Left ventricle myocardium superior (tissue), 1 donor: ENCODE measurements around the gene DOCK1. TPM values are rescaled to one million over a fixed set of nuclear protein-coding genes. Genes with fewer than 3 reads are reported as not detected.

Experiments used
- ATAC-seq: fragments of 200-7000 bp; cut with Tn5 transposase; one replicate; pipeline ENCODE4 v1.9.1; 2020; ENCODE audit warnings: mild to moderate bottlenecking, moderate library complexity
- DNase-seq: peaks from one replicate; pipeline ENCODE4 v3.0.0-alpha.2; 2020
- intact Hi-C: fragments of 100-400 bp; cut with micrococcal nuclease; formaldehyde crosslinking; loops from one replicate; pipeline ENCODE4 v1.11.0; 2022
- total RNA-seq: library from RNA; stranded (reverse); fragmentation: NEBNext Ultra II Directional; extraction: Animal tissue kit (Norgen Biotek cat#: 25700); gene quantifications from one replicate; pipeline ENCODE4 v1.2.1, GENCODE V29; 2021
- donor health status: DM: no; HTN: yes; CAD: no; lungs with severe emphysema.

The DOCK1 gene
- total RNA-seq, 1 donor from 2014 or later = 16.3 TPM

DNA sequence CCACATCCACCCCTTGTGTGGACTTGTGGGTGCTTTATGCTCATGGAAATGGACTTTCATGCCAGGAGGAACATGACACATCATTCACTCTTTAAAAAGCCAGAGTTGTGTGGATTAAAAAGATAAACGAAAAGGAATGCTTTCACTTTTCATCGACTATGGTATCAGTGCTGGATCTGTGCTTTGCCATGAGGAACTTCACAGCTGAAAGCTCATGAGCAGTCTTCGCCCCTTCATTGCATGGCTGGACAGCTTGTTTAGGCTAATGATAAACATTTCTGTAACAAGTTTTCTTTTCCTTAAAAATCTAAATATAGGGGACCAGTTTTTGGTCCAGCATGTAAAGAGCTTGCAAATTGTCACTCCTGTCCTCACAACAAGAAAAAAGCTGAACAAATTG, 470.2 kb downstream of the DOCK1 start:
- DNase-seq = no peak
- no peak for ATAC-seq
- intact Hi-C loops = no loop called here

GRCh38 chr10:127376071-127376470, 470.8 kb downstream of the DOCK1 start:
- intact Hi-C loops = no loop called here
- ATAC-seq = no peak
- no peak for DNase-seq

- DNase-seq (no peak), ATAC-seq (no peak)
- intact Hi-C loops = no loop called here
Measured at GRCh38 chr10:127378628-127379027, 473.4 kb downstream of the DOCK1 start.

GRCh38 chr10:127384532-127384931, 479.3 kb downstream of the DOCK1 start:
- intact Hi-C loops = no loop called here
- DNase-seq = no peak
- no peak for ATAC-seq

- intact Hi-C loops = no loop called here
- ATAC-seq (no peak), DNase-seq (no peak)
Measured at GRCh38 chr10:127385066-127385465, 479.8 kb downstream of the DOCK1 start.

GRCh38 chr10:127386606-127387327, 481.5 kb downstream of the DOCK1 start:
- intact Hi-C loops = no loop called here
- DNase-seq (no peak), ATAC-seq (no peak)

DNA sequence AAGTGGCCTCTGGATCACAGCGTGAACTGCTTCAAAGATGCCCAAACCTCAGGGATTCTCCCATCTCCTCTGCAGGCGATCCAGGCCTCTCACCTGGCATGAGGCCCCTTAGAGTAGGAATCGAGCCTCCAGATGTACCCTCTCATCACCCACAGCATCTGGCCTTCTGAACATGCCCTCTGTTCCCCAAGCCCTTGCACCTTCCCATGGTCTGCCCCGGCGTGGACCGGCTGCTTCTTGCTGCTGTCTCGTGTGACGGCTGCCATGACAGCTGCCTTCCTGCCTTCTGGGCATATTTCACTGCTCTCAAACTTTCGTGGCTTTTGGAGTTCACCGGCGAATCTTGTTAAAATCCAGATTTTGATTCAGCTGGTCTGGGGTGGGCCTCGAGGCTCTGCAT, 486.6 kb downstream of the DOCK1 start:
- intact Hi-C loops = no loop called here
- ATAC-seq (no peak), DNase-seq (no peak)

DNA sequence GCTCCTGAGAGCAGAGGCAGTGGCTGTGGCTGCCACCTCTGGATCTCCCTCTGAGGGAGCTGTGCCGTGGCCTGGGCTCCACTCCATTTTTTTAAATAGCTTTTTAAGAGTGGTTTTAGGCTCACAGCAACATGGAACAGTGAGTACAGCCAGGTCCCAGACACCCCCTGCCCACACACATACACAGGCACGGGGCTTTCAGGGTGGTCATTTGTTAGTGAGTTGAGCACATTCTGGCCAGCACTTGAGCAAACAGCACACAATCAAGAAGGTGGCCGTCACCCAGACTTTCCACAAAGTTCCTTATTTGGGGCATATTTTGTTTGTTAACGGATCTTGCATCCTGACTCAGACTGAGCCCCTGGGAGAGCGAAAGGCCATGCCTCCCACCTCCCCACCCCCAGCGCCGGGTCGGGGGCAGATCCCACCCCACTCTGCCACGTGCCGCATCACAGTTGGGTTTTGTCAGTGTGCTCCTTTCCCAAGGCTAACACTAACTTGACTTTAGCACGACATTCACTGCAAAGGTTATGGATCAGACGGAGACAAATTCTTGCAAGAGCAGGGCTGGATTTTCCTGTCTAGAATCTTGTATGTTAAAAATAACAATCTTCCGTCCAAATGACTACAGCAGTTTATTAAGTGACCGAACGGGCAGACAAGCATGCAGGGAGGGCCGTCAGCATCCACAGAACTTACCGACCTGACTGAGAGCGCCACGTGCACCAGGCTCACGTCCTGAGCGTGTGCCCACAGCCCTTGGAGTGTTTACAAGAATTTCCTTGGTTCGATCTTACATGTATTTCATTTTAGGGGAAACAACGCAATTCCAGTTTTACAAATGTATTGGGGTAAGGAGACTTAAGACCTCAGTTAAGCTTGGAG, 487.4 kb downstream of the DOCK1 start:
- ATAC-seq (no peak), DNase-seq (no peak)
- intact Hi-C loops = no loop called here

GRCh38 chr10:127398140-127398970, 493.1 kb downstream of the DOCK1 start:
- DNase-seq = no peak
- no peak for ATAC-seq
- intact Hi-C loops = no loop called here

- no peak for ATAC-seq
- no peak for DNase-seq
- intact Hi-C loops = no loop called here
Measured at GRCh38 chr10:127398971-127399365, 493.7 kb downstream of the DOCK1 start.

GRCh38 chr10:127399668-127400067, 494.4 kb downstream of the DOCK1 start:
- DNase-seq = no peak
- intact Hi-C loops = no loop called here
- ATAC-seq = no peak

GRCh38 chr10:127400216-127400615, 495.0 kb downstream of the DOCK1 start:
- DNase-seq (no peak), ATAC-seq (no peak)
- intact Hi-C loops = no loop called here

GRCh38 chr10:127402596-127403409, 497.6 kb downstream of the DOCK1 start:
- ATAC-seq = no peak
- no peak for DNase-seq
- intact Hi-C loops = no loop called here

- DNase-seq (no peak), ATAC-seq (no peak)
- intact Hi-C loops = no loop called here
Measured at GRCh38 chr10:127405221-127405620, 500.0 kb downstream of the DOCK1 start.

- intact Hi-C loops = no loop called here
- no peak for ATAC-seq
- no peak for DNase-seq
Measured at GRCh38 chr10:127406018-127406550, 500.9 kb downstream of the DOCK1 start.

- intact Hi-C loops = no loop called here
Measured at GRCh38 chr10:127407551-127407950, 502.3 kb downstream of the DOCK1 start.

GRCh38 chr10:127408112-127408710, 503.0 kb downstream of the DOCK1 start:
- intact Hi-C loops = no loop called here
- DNase-seq (no peak), ATAC-seq (no peak)

More at GRCh38 chr10:127407551-127407950, 502.3 kb downstream of the DOCK1 start:
- DNase-seq (no peak), ATAC-seq (no peak)

GRCh38 chr10:127408733-127409132, 503.5 kb downstream of the DOCK1 start:
- no peak for ATAC-seq
- DNase-seq = no peak
- intact Hi-C loops = no loop called here
